GM10266 (cell line): Measurements from ENCODE around the gene TNNI3.

Source experiments
- DNase-seq: peaks from one replicate; pipeline ENCODE4 v3.0.0; 2012; ENCODE audit errors: extremely low spot score
- CTCF ChIP-seq: IDR thresholded peaks from 2 replicates; pipeline ENCODE4 v1.5.1; 2012; ENCODE audit warnings: mild to moderate bottlenecking, low read depth; ENCODE audit not compliant: control insufficient read depth, insufficient read depth; ENCODE audit errors: missing control alignments

TNNI3 gene

GRCh38 chr19:55152017-55152416 lies 5.5 kb downstream of the TNNI3 start:
- no peak for TF ChIP-seq CTCF
- DNase-seq, result no peak

- TF ChIP-seq CTCF, result no peak
- DNase-seq, result no peak
These were observed 8.2 kb downstream of the TNNI3 start, which contains the start of gene TNNT1 for GRCh38 chr19:55149078-55150003. TSS of gene TNNT1 (minus strand) at chr19:55149206. CDS start at chr19:55147157, 2,049 bp downstream.

GRCh38 chr19:55147545-55148251 lies 9.8 kb downstream of the TNNI3 start:
- no peak for TF ChIP-seq CTCF
- no peak for DNase-seq

- DNase-seq, result no peak
- no peak for TF ChIP-seq CTCF
These were observed 10.7 kb downstream of the TNNI3 start for GRCh38 chr19:55146705-55147273.

DNA sequence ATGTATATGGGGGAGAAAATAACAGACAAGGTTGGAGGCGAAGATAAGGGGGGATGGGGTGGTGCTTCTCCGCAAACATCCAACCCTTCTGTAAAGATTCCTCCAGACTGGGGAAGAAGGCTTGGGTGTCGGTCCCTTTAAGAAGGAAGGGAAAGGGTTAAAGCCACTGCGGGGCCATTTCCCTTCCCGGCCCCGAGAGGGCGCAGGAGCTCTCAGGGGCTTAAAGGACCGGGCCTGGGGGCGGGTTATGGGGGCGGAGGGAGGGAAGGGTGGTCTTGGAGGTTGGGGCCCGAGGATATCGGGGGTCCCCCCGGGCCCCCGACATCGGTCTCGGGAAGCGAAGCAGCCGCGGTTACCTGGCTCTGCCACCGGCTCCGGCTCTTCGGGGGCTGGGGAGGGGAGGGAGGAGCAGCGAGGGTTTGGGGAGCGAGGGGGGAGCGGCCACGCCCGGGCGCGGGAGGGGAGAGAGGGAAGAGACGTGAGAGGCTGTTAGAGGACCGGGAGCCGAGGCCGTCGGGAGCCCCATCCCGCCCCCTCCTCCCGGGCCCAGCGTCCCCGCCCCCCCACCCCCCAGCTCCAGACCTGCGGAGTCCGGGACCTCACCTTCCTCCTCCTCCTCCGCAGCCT lies 11.3 kb downstream of the TNNI3 start:
- no peak for DNase-seq
- TF ChIP-seq CTCF, result peak; percentile 55

DNA sequence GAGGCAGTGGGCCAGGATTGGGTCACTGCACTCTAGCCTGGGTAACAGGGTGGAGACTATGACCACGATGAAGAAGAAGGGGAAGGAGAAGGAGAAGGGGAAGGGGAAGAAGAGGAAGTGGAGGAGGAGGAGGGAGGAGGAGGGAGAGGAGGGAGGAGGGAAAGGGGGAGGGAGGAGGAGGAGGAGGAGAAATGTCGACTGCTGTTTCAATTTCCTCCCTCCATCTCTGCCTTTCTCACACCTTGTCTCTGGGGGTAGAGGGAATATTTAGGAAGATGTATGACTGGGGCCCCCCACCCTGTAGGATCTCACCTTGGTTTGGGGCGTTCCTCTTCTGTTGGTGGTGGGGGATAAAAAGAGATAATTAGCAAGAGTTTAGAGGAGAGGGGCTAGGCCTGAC lies 12.3 kb downstream of the TNNI3 start:
- no peak for TF ChIP-seq CTCF
- DNase-seq, result no peak
